Hepatocyte (in vitro differentiated cells): ENCODE measurements around the gene COG1. TPM values are rescaled to one million over a fixed set of nuclear protein-coding genes. Genes with fewer than 3 reads are reported as not detected.
A peak's percentile ranks its signal among the peaks of the same experiment; 100 is the strongest.

Experiments used
- DNase-seq: peaks from one replicate; pipeline ENCODE4 v3.0.0-alpha.2; 2016; ENCODE audit warnings: low spot score
- H2AFZ ChIP-seq: fragments of 200-600 bp; sonication (generic); 2 replicates; pipeline ENCODE4 v1.6.0; 2016; ENCODE audit warnings: antibody characterized with exemption, mild to moderate bottlenecking
- H3K27ac ChIP-seq: fragments of 200-600 bp; sonication (generic); 2 replicates; pipeline ENCODE4 v1.5.1; 2016; ENCODE audit warnings: mild to moderate bottlenecking
- H3K27me3 ChIP-seq: fragments of 200-600 bp; sonication (generic); 2 replicates; pipeline ENCODE4 v1.6.1; 2016
- H3K36me3 ChIP-seq: fragments of 200-600 bp; sonication (generic); replicated peaks from 2 replicates; pipeline ENCODE4 v1.5.1; 2016; ENCODE audit warnings: low read depth; ENCODE audit not compliant: insufficient read depth
- H3K4me1 ChIP-seq: fragments of 200-600 bp; sonication (generic); 2 replicates; pipeline ENCODE4 v1.5.1; 2016; ENCODE audit warnings: mild to moderate bottlenecking, moderate library complexity; ENCODE audit not compliant: insufficient read depth
- H3K4me2 ChIP-seq: fragments of 200-600 bp; sonication (generic); 2 replicates; pipeline ENCODE4 v1.6.0; 2016
- H3K4me3 ChIP-seq: fragments of 200-600 bp; sonication (generic); 2 replicates; pipeline ENCODE4 v1.5.1; 2016; ENCODE audit warnings: mild to moderate bottlenecking
- H3K79me2 ChIP-seq: fragments of 200-600 bp; sonication (generic); 2 replicates; pipeline ENCODE4 v1.6.0; 2017; ENCODE audit warnings: mild to moderate bottlenecking
- H3K9me2 ChIP-seq: fragments of 200-600 bp; sonication (generic); replicated peaks from 2 replicates; pipeline ENCODE4 v1.6.0; 2017; ENCODE audit warnings: mild to moderate bottlenecking; ENCODE audit not compliant: insufficient read depth
- H3K9me3 ChIP-seq: fragments of 200-600 bp; sonication (generic); 2 replicates; pipeline ENCODE4 v1.5.1; 2016; ENCODE audit warnings: low read depth, mild to moderate bottlenecking
- H4K20me1 ChIP-seq: fragments of 200-600 bp; sonication (generic); 2 replicates; pipeline ENCODE4 v1.6.0; 2016; ENCODE audit warnings: mild to moderate bottlenecking; ENCODE audit not compliant: insufficient read depth, poor library complexity, severe bottlenecking
- CTCF ChIP-seq: fragments of 200-600 bp; sonication (generic); IDR thresholded peaks from 2 replicates; pipeline ENCODE4 v1.5.1; 2016; ENCODE audit warnings: antibody characterized with exemption, mild to moderate bottlenecking; ENCODE audit not compliant: poor library complexity
- EZH2 ChIP-seq: fragments of 200-600 bp; sonication (generic); IDR thresholded peaks from 2 replicates; pipeline ENCODE4 v1.6.1; 2016; ENCODE audit warnings: antibody characterized with exemption, mild to moderate bottlenecking, borderline replicate concordance
- EZH2phosphoT487 ChIP-seq: fragments of 200-600 bp; sonication (generic); IDR thresholded peaks from one replicate; pipeline ENCODE4 v1.6.1; 2018; ENCODE audit warnings: antibody characterized with exemption, mild to moderate bottlenecking, low read depth, moderate library complexity; ENCODE audit not compliant: unreplicated experiment, severe bottlenecking
- WGBS: methylation state at CpG from one replicate; pipeline ENCODE4 v1.1.6; 2016; ENCODE audit warnings: low lambda C conversion rate; ENCODE audit errors: missing lambda C conversion rate; 5-methylcytosine and 5-hydroxymethylcytosine counted together
- polyA plus RNA-seq: library from polyadenylated mRNA; unstranded; fragments of >200 nt; fragmentation: Nextera tagmentation; extraction: Ambion mirVana; gene quantifications from 2 replicates; pipeline ENCODE4 v1.2.1, GENCODE V29; 2016
- total RNA-seq: library from RNA; depleted of rRNA; stranded (reverse); fragments of >200 nt; gene quantifications from 2 replicates; pipeline ENCODE4 v1.2.3, GENCODE V29; 2014

COG1 gene
- total and polyA plus RNA-seq, 2 experiments from 2014 or later, result 19.6 to 26.8 TPM

GRCh38 chr17:73209436-73209835, 16.6 kb downstream of the COG1 start:
- Histone ChIP-seq H3K9me3 (no peaks in the 10 kb centered on the region), H3K4me3 (no peak overlapping the region), H3K27ac (no peak overlapping the region), H4K20me1 (no peaks in the 10 kb centered on the region), H3K9me2 (no peaks in the 10 kb centered on the region), H3K27me3 (no peaks in the 10 kb centered on the region), H3K4me1 (peaks cover under 1% of the 10 kb centered on the region), H3K36me3 (no peaks in the 10 kb centered on the region), H3K4me2 (no peak overlapping the region), H3K79me2 (peaks cover 6% of the 10 kb centered on the region), H2AFZ (no peak overlapping the region)
- DNase-seq, result no peak
- TF ChIP-seq CTCF, result no peak
- TF ChIP-seq EZH2phosphoT487, result no peak
- TF ChIP-seq EZH2, result no peak
- WGBS, result 97% methylated on average over 13 of the region's 13 CpGs

- Histone ChIP-seq H3K27me3 (no peaks in the 10 kb centered on the region), H3K9me3 (no peaks in the 10 kb centered on the region), H3K4me3 (no peak overlapping the region), H3K4me1 (no peaks in the 10 kb centered on the region), H3K4me2 (no peak overlapping the region), H3K36me3 (no peaks in the 10 kb centered on the region), H3K27ac (no peak overlapping the region), H3K79me2 (peaks cover 6% of the 10 kb centered on the region), H2AFZ (no peak overlapping the region), H3K9me2 (no peaks in the 10 kb centered on the region), H4K20me1 (no peaks in the 10 kb centered on the region)
- TF ChIP-seq CTCF, result peak; percentile 22
- no peak for TF ChIP-seq EZH2phosphoT487
- 86% methylated on average over 8 of the region's 8 CpGs for WGBS
- no peak for DNase-seq
These were observed 17.3 kb downstream of the COG1 start for GRCh38 chr17:73210002-73210678.

GRCh38 chr17:73211745-73212144, 18.9 kb downstream of the COG1 start:
- Histone ChIP-seq H3K79me2 (peaks cover 6% of the 10 kb centered on the region), H3K36me3 (no peaks in the 10 kb centered on the region)

More at GRCh38 chr17:73211745-73212144, 18.9 kb downstream of the COG1 start:
- H3K9me2 ChIP-seq, result no peaks in the 10 kb centered on the region
- TF ChIP-seq CTCF (no peak), EZH2 (no peak), EZH2phosphoT487 (no peak)
- H3K9me3 ChIP-seq, result no peaks in the 10 kb centered on the region
- no peak overlapping the region for H3K27ac ChIP-seq
- 91% methylated on average over 13 of the region's 13 CpGs for WGBS
- no peaks in the 10 kb centered on the region for H4K20me1 ChIP-seq
- H3K4me2 ChIP-seq, result no peak overlapping the region
- no peak overlapping the region for H2AFZ ChIP-seq
- no peak overlapping the region for H3K4me3 ChIP-seq
- H3K4me1 ChIP-seq, result no peaks in the 10 kb centered on the region
- DNase-seq, result no peak
- no peaks in the 10 kb centered on the region for H3K27me3 ChIP-seq
